HCT116 (cell line): Measurements from ENCODE around the gene C10orf120. TPM values are rescaled to one million over a fixed set of nuclear protein-coding genes. Genes with fewer than 3 reads are reported as not detected.

Source experiments
- ATAC-seq: fragments of 200-7000 bp; cut with Tn5 transposase; 2 replicates; pipeline ENCODE4 v1.9.1; 2020; ENCODE audit warnings: mild to moderate bottlenecking, moderate library complexity
- BruUV-seq: library from RNA; stranded (reverse); fragments of 400-500 nt; replicated peaks from 2 replicates; lab custom pipeline; 2021; lab: Mats Ljungman, UMichigan
- CTCF ChIA-PET: fragments of 300-600 bp; sonication (Branson Sonifier 250); formaldehyde crosslinking; loops from one replicate; lab custom pipeline; 2021; ENCODE audit warnings: antibody characterized with exemption; lab: Charles Lee
- POLR2A ChIA-PET: fragments of 300-600, 350-600 bp; sonication (Branson Sonifier 250); formaldehyde crosslinking; loops from one replicate; lab custom pipeline; 2021; ENCODE audit warnings: antibody characterized with exemption; lab: Charles Lee
- RAD21 ChIA-PET, 2 experiments: fragments of 300-600 bp; sonication (Branson Sonifier 250); formaldehyde crosslinking; loops; one replicate each; lab custom pipeline; 2023; ENCODE audit warnings: low total read pairs in 2 of 2; ENCODE audit not compliant: uncharacterized antibody in 2 of 2, unreplicated experiment in 2 of 2, low non-redundant PET in 1 of 2; lab: Charles Lee
- DNase-seq: peaks from one replicate; pipeline ENCODE4 v3.0.0-alpha.2; 2010; ENCODE audit warnings: low read depth, low spot score
- H2AFZ ChIP-seq: fragments of 200-600 bp; shearing (Covaris generic), sonication (generic); 2 replicates; pipeline ENCODE4 v1.6.1; 2017; ENCODE audit warnings: low read depth, mixed run types, mixed read lengths, antibody characterized with exemption, low read length; ENCODE audit not compliant: poor library complexity, severe bottlenecking
- H3K27ac ChIP-seq: 2 replicates; pipeline ENCODE4 v1.5.1; 2012; ENCODE audit warnings: low read depth, low read length
- H3K27me3 ChIP-seq: fragments of 200-600 bp; sonication (generic); 2 replicates; pipeline ENCODE4 v1.6.1; 2016; ENCODE audit warnings: mixed run types, low read length, mixed read lengths; ENCODE audit not compliant: insufficient read depth
- H3K36me3 ChIP-seq, 2 experiments: fragments of 200-500 bp in 1 of 2; fragments of 200-600 bp in 1 of 2; sonication (Bioruptor generic) in 1 of 2; sonication (generic) in 1 of 2; 2 replicates each; pipeline versions ENCODE4 v1.5.1 to v1.6.1; 2014 to 2016; ENCODE audit warnings: low read length in 2 of 2, inconsistent platforms in 1 of 2, mixed read lengths in 1 of 2, mixed run types in 1 of 2; ENCODE audit not compliant: insufficient read depth in 2 of 2, control insufficient read depth in 1 of 2
- H3K4me1 ChIP-seq, 2 experiments: fragments of 200-600 bp in 1 of 2; sonication (generic) in 1 of 2; 2 replicates each; pipeline versions ENCODE4 v1.5.1 to v1.6.1; 2012 to 2017; ENCODE audit warnings: low read length in 2 of 2, inconsistent platforms in 1 of 2, mild to moderate bottlenecking in 1 of 2, mixed read lengths in 1 of 2, mixed run types in 1 of 2, moderate library complexity in 1 of 2; ENCODE audit not compliant: insufficient read depth in 2 of 2, control insufficient read depth in 1 of 2
- H3K4me2 ChIP-seq: fragments of 200-600 bp; sonication (generic); 2 replicates; pipeline ENCODE4 v1.6.1; 2017; ENCODE audit warnings: mixed run types, low read length, mixed read lengths
- H3K4me3 ChIP-seq, 2 experiments: fragments of 200-600 bp in 1 of 2; sonication (generic) in 1 of 2; replicated peaks in 1 of 2; 2 replicates each; pipeline ENCODE4 v1.5.1; 2011 to 2016; ENCODE audit warnings: low read length in 2 of 2, control low read depth in 1 of 2, low read depth in 1 of 2, mild to moderate bottlenecking in 1 of 2, mixed read lengths in 1 of 2, mixed run types in 1 of 2
- H3K79me2 ChIP-seq: fragments of 200-600 bp; sonication (generic); 2 replicates; pipeline ENCODE4 v1.6.1; 2017; ENCODE audit warnings: mild to moderate bottlenecking, mixed run types, low read length, moderate library complexity, mixed read lengths; ENCODE audit not compliant: insufficient read depth
- H3K9ac ChIP-seq: fragments of 200-600 bp; sonication (generic); 2 replicates; pipeline ENCODE4 v1.6.1; 2016; ENCODE audit warnings: low read length, mixed read lengths
- H3K9me2 ChIP-seq: fragments of 200-600 bp; sonication (generic), shearing (Covaris generic); 2 replicates; pipeline ENCODE4 v1.6.1; 2017; ENCODE audit warnings: mixed run types, mild to moderate bottlenecking, moderate library complexity; ENCODE audit not compliant: insufficient read depth
- H3K9me3 ChIP-seq, 2 experiments: fragments of 200-500 bp in 1 of 2; fragments of 200-600 bp in 1 of 2; sonication (Bioruptor generic) in 1 of 2; sonication (generic) in 1 of 2; 2 replicates each; pipeline ENCODE4 v1.6.1; 2014 to 2017; ENCODE audit warnings: low read length in 2 of 2, mixed read lengths in 2 of 2, inconsistent platforms in 1 of 2, low read depth in 1 of 2, mild to moderate bottlenecking in 1 of 2, mixed run types in 1 of 2, moderate library complexity in 1 of 2; ENCODE audit not compliant: control insufficient read depth in 1 of 2, insufficient read depth in 1 of 2
- H4K20me1 ChIP-seq: fragments of 200-600 bp; sonication (generic), shearing (Covaris generic); 2 replicates; pipeline ENCODE4 v1.6.1; 2017; ENCODE audit warnings: mixed run types, mild to moderate bottlenecking, moderate library complexity; ENCODE audit not compliant: insufficient read depth
- CBX3 ChIP-seq: IDR thresholded peaks from 2 replicates; pipeline ENCODE4 v1.6.1; 2012; ENCODE audit warnings: low read depth
- CEBPB ChIP-seq: IDR thresholded peaks from 2 replicates; pipeline ENCODE4 v1.6.1; 2012; ENCODE audit warnings: low read depth
- EGR1 ChIP-seq: IDR thresholded peaks from 2 replicates; pipeline ENCODE4 v1.6.1; 2012; ENCODE audit warnings: low read depth
- EZH2 ChIP-seq: fragments of 200-600 bp; sonication (generic); IDR thresholded peaks from 2 replicates; pipeline ENCODE4 v1.6.1; 2017; ENCODE audit warnings: antibody characterized with exemption, mixed run types
- EZH2phosphoT487 ChIP-seq: fragments of 200-600 bp; IDR thresholded peaks from 2 replicates; pipeline ENCODE4 v1.6.1; 2018; ENCODE audit warnings: antibody characterized with exemption, borderline replicate concordance
- JUND ChIP-seq: IDR thresholded peaks from 2 replicates; pipeline ENCODE4 v1.6.1; 2012
- POLR2A ChIP-seq: IDR thresholded peaks from 2 replicates; pipeline ENCODE4 v1.7.0; 2011; ENCODE audit warnings: borderline replicate concordance; ENCODE audit not compliant: insufficient read depth, insufficient read length; ENCODE audit errors: extremely low read depth
- POLR2AphosphoS5 ChIP-seq: IDR thresholded peaks from 2 replicates; pipeline ENCODE4 v1.6.1; 2011; ENCODE audit warnings: mild to moderate bottlenecking, low read depth, low read length, moderate library complexity
- RAD21 ChIP-seq: IDR thresholded peaks from 2 replicates; pipeline ENCODE4 v1.6.1; 2012; ENCODE audit warnings: low read depth, mild to moderate bottlenecking
- SIN3A ChIP-seq: IDR thresholded peaks from 2 replicates; pipeline ENCODE4 v1.6.1; 2012; ENCODE audit warnings: low read depth
- SP1 ChIP-seq: IDR thresholded peaks from 2 replicates; pipeline ENCODE4 v1.6.1; 2012; ENCODE audit warnings: low read depth
- intact Hi-C: fragments of 100-400 bp; cut with micrococcal nuclease; formaldehyde crosslinking; loops from 2 replicates; pipeline ENCODE4 v1.10.0; 2022
- total RNA-seq: library from RNA; stranded (reverse); gene quantifications from one replicate; pipeline ENCODE4 v1.2.1, GENCODE V29; 2021; ENCODE audit not compliant: unreplicated experiment
- TF ChIP-seq, protein P1 (sequence below): IDR thresholded peaks from 2 replicates; pipeline ENCODE4 v1.6.1; 2012
- TF ChIP-seq, protein P2 (sequence below): IDR thresholded peaks from 2 replicates; pipeline ENCODE4 v1.6.1; 2011; ENCODE audit warnings: mild to moderate bottlenecking, low read length, moderate library complexity; ENCODE audit not compliant: insufficient replicate concordance; ENCODE audit errors: extremely low read depth
- TF ChIP-seq, protein P3 (sequence below): IDR thresholded peaks from 2 replicates; pipeline ENCODE4 v1.6.1; 2012

C10orf120 gene
- total RNA-seq, 1 experiment from 2014 or later = not detected

DNA sequence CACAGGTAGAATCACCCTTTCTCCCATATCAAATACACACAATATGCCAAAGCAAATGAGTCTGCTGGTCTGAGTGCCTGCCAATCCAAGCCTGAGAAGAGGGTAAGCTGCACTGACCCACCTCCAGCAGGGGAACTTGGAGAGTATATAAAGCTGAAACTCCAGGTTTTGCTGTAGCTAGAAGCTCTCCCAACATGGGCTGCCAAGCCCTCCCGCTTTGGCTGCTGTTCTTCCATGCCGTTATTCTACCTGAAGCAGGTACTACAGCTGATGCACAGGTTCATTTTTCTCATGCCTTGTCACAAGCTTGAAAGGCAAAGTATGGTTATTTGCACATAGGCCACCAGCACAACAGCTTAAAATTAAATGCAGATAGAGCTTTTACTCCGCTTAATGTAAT lies 21.5 kb upstream of the C10orf120 start:
- H3K4me2 ChIP-seq = no peak overlapping the region
- H2AFZ ChIP-seq = no peak overlapping the region
- intact Hi-C loops = no loop called here
- H3K9ac ChIP-seq = no peak overlapping the region
- H3K9me2 ChIP-seq = no peaks in the 10 kb centered on the region
- H3K36me3 ChIP-seq = no peaks in the 10 kb centered on the region
- ChIA-PET RAD21 (no interaction called here), CTCF (interaction anchor here (1.0 to 1.4 kb wide), 2 partner anchors 72 to 156 kb away, joined by 4 read pairs; no protein-coding TSS in a partner anchor), POLR2A (no interaction called here)
- no peak for DNase-seq
- TF ChIP-seq SP1 (no peak), CBX3 (no peak), EGR1 (no peak), EZH2phosphoT487 (no peak), POLR2A (no peak), EZH2 (no peak), JUND (no peak), POLR2AphosphoS5 (no peak), RAD21 (no peak), SIN3A (no peak), CEBPB (no peak)
- TF ChIP-seq, protein P1, sequence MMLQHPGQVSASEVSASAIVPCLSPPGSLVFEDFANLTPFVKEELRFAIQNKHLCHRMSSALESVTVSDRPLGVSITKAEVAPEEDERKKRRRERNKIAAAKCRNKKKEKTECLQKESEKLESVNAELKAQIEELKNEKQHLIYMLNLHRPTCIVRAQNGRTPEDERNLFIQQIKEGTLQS = no peak
- TF ChIP-seq, protein P2, sequence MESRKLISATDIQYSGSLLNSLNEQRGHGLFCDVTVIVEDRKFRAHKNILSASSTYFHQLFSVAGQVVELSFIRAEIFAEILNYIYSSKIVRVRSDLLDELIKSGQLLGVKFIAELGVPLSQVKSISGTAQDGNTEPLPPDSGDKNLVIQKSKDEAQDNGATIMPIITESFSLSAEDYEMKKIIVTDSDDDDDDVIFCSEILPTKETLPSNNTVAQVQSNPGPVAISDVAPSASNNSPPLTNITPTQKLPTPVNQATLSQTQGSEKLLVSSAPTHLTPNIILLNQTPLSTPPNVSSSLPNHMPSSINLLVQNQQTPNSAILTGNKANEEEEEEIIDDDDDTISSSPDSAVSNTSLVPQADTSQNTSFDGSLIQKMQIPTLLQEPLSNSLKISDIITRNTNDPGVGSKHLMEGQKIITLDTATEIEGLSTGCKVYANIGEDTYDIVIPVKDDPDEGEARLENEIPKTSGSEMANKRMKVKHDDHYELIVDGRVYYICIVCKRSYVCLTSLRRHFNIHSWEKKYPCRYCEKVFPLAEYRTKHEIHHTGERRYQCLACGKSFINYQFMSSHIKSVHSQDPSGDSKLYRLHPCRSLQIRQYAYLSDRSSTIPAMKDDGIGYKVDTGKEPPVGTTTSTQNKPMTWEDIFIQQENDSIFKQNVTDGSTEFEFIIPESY = no peak
- TF ChIP-seq, protein P3, sequence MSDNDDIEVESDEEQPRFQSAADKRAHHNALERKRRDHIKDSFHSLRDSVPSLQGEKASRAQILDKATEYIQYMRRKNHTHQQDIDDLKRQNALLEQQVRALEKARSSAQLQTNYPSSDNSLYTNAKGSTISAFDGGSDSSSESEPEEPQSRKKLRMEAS = no peak
- no peak overlapping the region for H3K27ac ChIP-seq
- H3K9me3 ChIP-seq = no peaks in the 10 kb centered on the region
- no TSS peak for BruUV-seq
- H3K79me2 ChIP-seq = no peaks in the 10 kb centered on the region
- H4K20me1 ChIP-seq = no peaks in the 10 kb centered on the region
- no peak for ATAC-seq
- no peak overlapping the region for H3K4me3 ChIP-seq
- peaks cover 76% of the 10 kb centered on the region for H3K27me3 ChIP-seq
- no peaks in the 10 kb centered on the region for H3K4me1 ChIP-seq
